ENCODE measurements around the gene ESPN.

The ESPN gene

GRCh38 chr1:6488602-6489382 lies 64.2 kb downstream of the ESPN start:
- TF ChIP-seq CTCF (IDR thresholded peaks at IDR 0.05; ENCODE audit: low read depth, low read length) = no peak
- Histone ChIP-seq H3K36me3 (no peaks in the 10 kb centered on the region), H3K27ac (peak overlapping the region; percentile 64), H3K9me3 (ENCODE audit: severe bottlenecking) (no peaks in the 10 kb centered on the region), H3K27me3 (ENCODE audit: insufficient read depth, low read depth, severe bottlenecking) (no peaks in the 10 kb centered on the region), H3K4me3 (ENCODE audit: low read depth, low read length) (no peak overlapping the region)
- peak; percentile 66 for DNase-seq

- Histone ChIP-seq H3K4me3 (ENCODE audit: low read depth, low read length) (no peak overlapping the region), H3K27me3 (ENCODE audit: insufficient read depth, low read depth, severe bottlenecking) (no peaks in the 10 kb centered on the region), H3K27ac (peak overlapping the region; percentile 64), H3K9me3 (ENCODE audit: severe bottlenecking) (no peaks in the 10 kb centered on the region), H3K36me3 (no peaks in the 10 kb centered on the region)
- no peak for TF ChIP-seq CTCF (IDR thresholded peaks at IDR 0.05; ENCODE audit: low read depth, low read length)
- no peak for DNase-seq
Measured at GRCh38 chr1:6489383-6489765, 64.8 kb downstream of the ESPN start.

GRCh38 chr1:6489799-6490180 lies 65.2 kb downstream of the ESPN start:
- peak; percentile 89 for TF ChIP-seq CTCF (IDR thresholded peaks at IDR 0.05; ENCODE audit: low read depth, low read length)
- Histone ChIP-seq H3K4me3 (ENCODE audit: low read depth, low read length) (peak overlapping the region; percentile 64), H3K9me3 (ENCODE audit: severe bottlenecking) (no peaks in the 10 kb centered on the region), H3K36me3 (no peaks in the 10 kb centered on the region), H3K27ac (peak overlapping the region; percentile 73), H3K27me3 (ENCODE audit: insufficient read depth, low read depth, severe bottlenecking) (no peaks in the 10 kb centered on the region)
- DNase-seq = peak; percentile 88

GRCh38 chr1:6490181-6491080 lies 65.9 kb downstream of the ESPN start:
- no peaks in the 10 kb centered on the region for H3K27me3 ChIP-seq (ENCODE audit: insufficient read depth, low read depth, severe bottlenecking)
- peak; percentile 86 for DNase-seq
- peak overlapping the region; percentile 64 for H3K4me3 ChIP-seq (ENCODE audit: low read depth, low read length)
- H3K36me3 ChIP-seq = no peaks in the 10 kb centered on the region
- no peak for TF ChIP-seq CTCF (IDR thresholded peaks at IDR 0.05; ENCODE audit: low read depth, low read length)
- H3K9me3 ChIP-seq (ENCODE audit: severe bottlenecking) = no peaks in the 10 kb centered on the region
- H3K27ac ChIP-seq = peak overlapping the region; percentile 73

- Histone ChIP-seq H3K27me3 (ENCODE audit: insufficient read depth, low read depth, severe bottlenecking) (no peaks in the 10 kb centered on the region), H3K9me3 (ENCODE audit: severe bottlenecking) (no peaks in the 10 kb centered on the region), H3K4me3 (ENCODE audit: low read depth, low read length) (peak overlapping the region; percentile 64), H3K36me3 (no peaks in the 10 kb centered on the region), H3K27ac (peak overlapping the region; percentile 73)
- DNase-seq = no peak
- no peak for TF ChIP-seq CTCF (IDR thresholded peaks at IDR 0.05; ENCODE audit: low read depth, low read length)
Measured at GRCh38 chr1:6491081-6491449, 66.5 kb downstream of the ESPN start.
